ENCODE measurements around the gene HINFP.

Gene HINFP

DNA sequence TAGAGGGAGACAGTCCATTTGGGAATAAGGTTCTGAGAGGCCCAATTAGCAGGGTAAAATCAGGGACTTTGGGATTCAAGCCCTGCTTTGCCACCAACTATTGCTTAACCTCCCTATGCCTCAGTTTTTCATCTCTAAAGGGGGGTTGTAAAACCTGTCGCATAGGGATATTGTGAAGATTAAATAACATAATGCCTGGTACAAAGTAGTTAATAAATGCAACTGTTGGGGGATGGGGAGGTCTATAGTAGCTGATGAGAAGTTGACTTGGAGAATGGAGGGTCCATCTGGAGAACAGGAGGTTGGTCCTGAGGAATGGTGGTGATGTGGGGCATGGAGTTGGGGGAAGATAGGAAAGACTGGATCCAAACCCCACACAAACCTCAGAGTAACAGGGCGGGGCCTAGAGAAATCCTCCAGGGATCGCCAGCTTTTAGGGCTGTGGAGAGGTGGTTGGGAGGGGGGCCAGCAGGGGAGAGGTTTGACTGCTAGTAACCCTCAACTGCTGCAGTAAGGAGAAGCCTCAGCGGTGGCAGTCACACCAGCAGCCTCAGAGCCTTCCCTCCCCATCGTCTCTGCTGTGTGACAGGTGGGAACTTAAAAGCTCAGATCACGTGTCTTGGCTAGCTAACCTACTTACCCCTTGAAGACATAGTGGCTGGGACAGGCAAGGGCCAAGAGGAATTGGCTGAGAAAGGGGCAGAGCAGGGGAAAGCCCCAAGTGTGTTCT is 26.4 kb downstream of the HINFP start:
- Histone ChIP-seq H4K91ac (ENCODE audit: low read depth, low read length) (no peak overlapping the region), H2BK5ac (ENCODE audit: low read depth, low read length, poor library complexity) (no peak overlapping the region), H3K79me2 (ENCODE audit: control insufficient read depth, insufficient read depth, low read length, poor library complexity) (no peaks in the 10 kb centered on the region), H2AFZ (ENCODE audit: insufficient read depth, low read length, poor library complexity) (no peak overlapping the region), H4K8ac (ENCODE audit: low read depth, low read length) (no peak overlapping the region), H3K4me2 (ENCODE audit: low read length) (no peak overlapping the region), H3K9me3 (ENCODE audit: insufficient read depth, low read depth, low read length) (peaks cover 3% of the 10 kb centered on the region), H3K27ac (ENCODE audit: low read depth, low read length) (no peak overlapping the region), H3K27me3 (ENCODE audit: insufficient read depth, low read length) (peaks cover 36% of the 10 kb centered on the region), H3K4ac (ENCODE audit: low read depth, low read length) (no peak overlapping the region), H4K12ac (ENCODE audit: low read depth, low read length) (no peak overlapping the region), H3K4me3 (ENCODE audit: low read depth, low read length) (no peak overlapping the region), H2AK5ac (ENCODE audit: low read length) (no peak overlapping the region), H3K23ac (ENCODE audit: low read length) (no peak overlapping the region), H3K18ac (ENCODE audit: low read length) (no peak overlapping the region), H3K4me1 (ENCODE audit: control insufficient read depth in 1 of 2, insufficient read depth in 2 of 2, low read length in 2 of 2) (peaks cover 10 to 15% of the 10 kb centered on the region in 2 experiments), H2BK120ac (ENCODE audit: insufficient read depth, low read length, poor library complexity) (no peak overlapping the region), H3K79me1 (ENCODE audit: low read length) (no peaks in the 10 kb centered on the region), H3K14ac (ENCODE audit: low read length) (no peak overlapping the region), H3K9ac (ENCODE audit: low read length) (no peak overlapping the region), H2BK12ac (ENCODE audit: low read length) (no peak overlapping the region), H3K36me3 (ENCODE audit: control insufficient read depth in 1 of 2, insufficient read depth in 2 of 2, low read length in 2 of 2) (no peaks in the 10 kb centered on the region)
- WGBS (ENCODE audit: extremely low coverage, insufficient coverage, insufficient read length), result no CpG with 5 or more reads among the region's 6 CpGs
- no peak for DNase-seq

DNA sequence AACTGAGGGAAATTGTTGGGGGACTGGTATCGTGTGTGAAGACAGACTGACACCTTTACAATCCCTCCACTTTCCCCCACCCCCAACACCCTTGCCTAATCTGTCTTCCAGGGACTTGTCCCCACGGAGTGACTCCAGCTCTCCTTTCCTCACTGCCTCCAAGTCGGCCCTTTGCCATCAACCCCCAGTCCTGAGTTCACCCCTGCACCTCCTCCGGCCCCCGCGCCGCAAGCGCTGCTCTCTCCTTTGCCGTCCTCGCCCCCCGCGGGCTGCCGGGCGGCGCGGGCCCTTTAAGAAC is 27.3 kb downstream of the HINFP start:
- Histone ChIP-seq H4K8ac (ENCODE audit: low read depth, low read length) (no peak overlapping the region), H3K18ac (ENCODE audit: low read length) (no peak overlapping the region), H3K36me3 (ENCODE audit: control insufficient read depth in 1 of 2, insufficient read depth in 2 of 2, low read length in 2 of 2) (no peaks in the 10 kb centered on the region), H2BK120ac (ENCODE audit: insufficient read depth, low read length, poor library complexity) (no peak overlapping the region), H3K4me2 (ENCODE audit: low read length) (peak overlapping the region; percentile 77), H3K14ac (ENCODE audit: low read length) (no peak overlapping the region), H2AK5ac (ENCODE audit: low read length) (no peak overlapping the region), H4K12ac (ENCODE audit: low read depth, low read length) (no peak overlapping the region), H3K79me1 (ENCODE audit: low read length) (no peaks in the 10 kb centered on the region), H2BK12ac (ENCODE audit: low read length) (no peak overlapping the region), H3K27ac (ENCODE audit: low read depth, low read length) (no peak overlapping the region), H2AFZ (ENCODE audit: insufficient read depth, low read length, poor library complexity) (peak overlapping the region; percentile 56), H3K79me2 (ENCODE audit: control insufficient read depth, insufficient read depth, low read length, poor library complexity) (no peaks in the 10 kb centered on the region), H3K4ac (ENCODE audit: low read depth, low read length) (no peak overlapping the region), H3K9me3 (ENCODE audit: insufficient read depth, low read depth, low read length) (peaks cover 3% of the 10 kb centered on the region), H4K91ac (ENCODE audit: low read depth, low read length) (no peak overlapping the region), H3K23ac (ENCODE audit: low read length) (no peak overlapping the region), H3K4me1 (ENCODE audit: control insufficient read depth in 1 of 2, insufficient read depth in 2 of 2, low read length in 2 of 2) (peaks cover 10 to 15% of the 10 kb centered on the region in 2 experiments), H3K27me3 (ENCODE audit: insufficient read depth, low read length) (peaks cover 36% of the 10 kb centered on the region), H3K9ac (ENCODE audit: low read length) (no peak overlapping the region), H3K4me3 (ENCODE audit: low read depth, low read length) (peak overlapping the region; percentile 65), H2BK5ac (ENCODE audit: low read depth, low read length, poor library complexity) (no peak overlapping the region)
- DNase-seq, result no peak
- WGBS (ENCODE audit: extremely low coverage, insufficient coverage, insufficient read length), result no CpG with 5 or more reads among the region's 16 CpGs

DNA sequence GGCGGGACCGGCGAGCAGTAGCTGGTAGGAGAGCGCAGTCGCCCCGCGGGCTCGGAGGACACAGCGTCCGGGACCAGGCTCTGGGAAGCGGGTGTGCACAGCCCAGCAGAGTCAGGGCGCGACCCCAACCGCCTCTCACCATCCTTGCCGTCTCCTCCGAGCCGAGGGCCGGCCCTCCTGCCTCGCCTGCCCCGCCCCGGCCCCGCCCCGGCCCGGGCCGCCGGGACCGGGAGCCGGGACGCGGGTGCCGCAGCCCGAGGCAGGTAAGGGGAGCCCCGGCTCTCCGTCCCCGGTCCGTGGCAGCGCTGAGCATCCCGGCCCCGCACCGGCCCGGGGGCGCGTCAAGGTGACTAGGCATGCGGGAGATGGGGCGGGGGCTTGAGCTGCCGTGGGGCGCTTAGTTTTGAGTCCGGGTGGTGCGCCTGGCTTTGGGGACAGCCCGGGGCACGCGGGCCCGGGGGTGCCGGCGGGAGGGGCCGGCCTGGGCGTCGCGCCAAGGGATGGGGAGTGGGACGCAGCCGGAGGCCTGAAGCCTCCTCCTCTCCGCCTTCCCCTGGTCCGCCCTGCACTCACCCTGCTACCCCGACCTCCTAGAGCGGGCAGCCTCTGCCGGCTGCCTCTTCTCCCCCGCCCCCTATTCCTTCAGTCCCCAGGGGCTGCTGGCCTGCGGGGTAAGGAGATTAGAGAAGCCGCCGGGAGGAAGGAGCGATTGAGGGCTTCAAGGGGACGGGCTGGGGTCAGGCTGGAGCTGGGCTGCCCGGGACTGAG is 27.8 kb downstream of the HINFP start, which contains the start of gene ABCG4:
ABCG4 (plus strand) TSS at position 35 of the 768 bp plus-strand sequence. CDS start 914 bp downstream, outside the sequence.
- Histone ChIP-seq H3K9ac (ENCODE audit: low read length) (no peak within 1 kb of the TSS), H4K12ac (ENCODE audit: low read depth, low read length) (no peak within 1 kb of the TSS), H3K4me1 (ENCODE audit: control insufficient read depth in 1 of 2, insufficient read depth in 2 of 2, low read length in 2 of 2) (peaks cover 10 to 15% of the 10 kb centered on the region in 2 experiments), H3K9me3 (ENCODE audit: insufficient read depth, low read depth, low read length) (peaks cover 3% of the 10 kb centered on the region), H3K23ac (ENCODE audit: low read length) (no peak within 1 kb of the TSS), H2BK12ac (ENCODE audit: low read length) (no peak within 1 kb of the TSS), H4K8ac (ENCODE audit: low read depth, low read length) (no peak within 1 kb of the TSS), H3K4me3 (ENCODE audit: low read depth, low read length) (peak within 1 kb of the TSS; percentile 65), H3K36me3 (ENCODE audit: control insufficient read depth in 1 of 2, insufficient read depth in 2 of 2, low read length in 2 of 2) (no peaks in the 10 kb centered on the region), H3K27me3 (ENCODE audit: insufficient read depth, low read length) (peaks cover 36% of the 10 kb centered on the region), H3K14ac (ENCODE audit: low read length) (no peak within 1 kb of the TSS), H2AK5ac (ENCODE audit: low read length) (no peak within 1 kb of the TSS), H3K79me2 (ENCODE audit: control insufficient read depth, insufficient read depth, low read length, poor library complexity) (no peaks in the 10 kb centered on the region), H3K18ac (ENCODE audit: low read length) (no peak within 1 kb of the TSS), H2BK120ac (ENCODE audit: insufficient read depth, low read length, poor library complexity) (no peak within 1 kb of the TSS), H3K79me1 (ENCODE audit: low read length) (no peaks in the 10 kb centered on the region), H4K91ac (ENCODE audit: low read depth, low read length) (no peak within 1 kb of the TSS), H3K4ac (ENCODE audit: low read depth, low read length) (no peak within 1 kb of the TSS), H2BK5ac (ENCODE audit: low read depth, low read length, poor library complexity) (no peak within 1 kb of the TSS), H2AFZ (ENCODE audit: insufficient read depth, low read length, poor library complexity) (peak within 1 kb of the TSS; percentile 56), H3K27ac (ENCODE audit: low read depth, low read length) (no peak within 1 kb of the TSS), H3K4me2 (ENCODE audit: low read length) (peak within 1 kb of the TSS; percentile 77)
- DNase-seq, result peak in 1 of 2 donors; percentile 14
- WGBS (ENCODE audit: extremely low coverage, insufficient coverage, insufficient read length), result no CpG with 5 or more reads among the region's 73 CpGs

DNA sequence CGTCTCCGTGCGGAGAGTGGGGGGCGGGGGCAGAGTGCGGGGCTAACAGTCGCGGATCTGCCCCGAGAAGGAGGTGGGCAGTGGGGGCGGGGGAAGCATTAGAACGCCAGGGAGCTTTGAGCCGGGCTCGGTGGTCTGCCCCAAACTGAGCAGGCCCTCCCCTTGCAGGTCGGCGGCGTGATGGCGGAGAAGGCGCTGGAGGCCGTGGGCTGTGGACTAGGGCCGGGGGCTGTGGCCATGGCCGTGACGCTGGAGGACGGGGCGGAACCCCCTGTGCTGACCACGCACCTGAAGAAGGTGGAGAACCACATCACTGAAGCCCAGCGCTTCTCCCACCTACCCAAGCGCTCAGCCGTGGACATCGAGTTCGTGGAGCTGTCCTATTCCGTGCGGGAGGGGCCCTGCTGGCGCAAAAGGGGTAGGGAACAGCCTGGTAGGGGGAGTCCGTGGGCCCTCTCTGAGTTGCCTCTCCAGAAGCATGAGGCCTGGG is 28.5 kb downstream of the HINFP start:
- no peaks in the 10 kb centered on the region for H3K79me2 ChIP-seq (ENCODE audit: control insufficient read depth, insufficient read depth, low read length, poor library complexity)
- H2BK120ac ChIP-seq (ENCODE audit: insufficient read depth, low read length, poor library complexity), result no peak overlapping the region
- no peak overlapping the region for H3K23ac ChIP-seq (ENCODE audit: low read length)
- no CpG with 5 or more reads among the region's 33 CpGs for WGBS (ENCODE audit: extremely low coverage, insufficient coverage, insufficient read length)
- peaks cover 3% of the 10 kb centered on the region for H3K9me3 ChIP-seq (ENCODE audit: insufficient read depth, low read depth, low read length)
- H4K8ac ChIP-seq (ENCODE audit: low read depth, low read length), result no peak overlapping the region
- H2BK12ac ChIP-seq (ENCODE audit: low read length), result no peak overlapping the region
- no peak overlapping the region for H4K91ac ChIP-seq (ENCODE audit: low read depth, low read length)
- H3K4me2 ChIP-seq (ENCODE audit: low read length), result peak overlapping the region; percentile 77
- peaks cover 36% of the 10 kb centered on the region for H3K27me3 ChIP-seq (ENCODE audit: insufficient read depth, low read length)
- no peak for DNase-seq
- H3K79me1 ChIP-seq (ENCODE audit: low read length), result no peaks in the 10 kb centered on the region
- no peak overlapping the region for H3K14ac ChIP-seq (ENCODE audit: low read length)
- no peak overlapping the region for H3K9ac ChIP-seq (ENCODE audit: low read length)
- no peak overlapping the region for H3K18ac ChIP-seq (ENCODE audit: low read length)
- peaks cover 10 to 15% of the 10 kb centered on the region in 2 experiments for H3K4me1 ChIP-seq (ENCODE audit: control insufficient read depth in 1 of 2, insufficient read depth in 2 of 2, low read length in 2 of 2)
- H2AFZ ChIP-seq (ENCODE audit: insufficient read depth, low read length, poor library complexity), result no peak overlapping the region
- H3K27ac ChIP-seq (ENCODE audit: low read depth, low read length), result no peak overlapping the region
- no peak overlapping the region for H2AK5ac ChIP-seq (ENCODE audit: low read length)
- H2BK5ac ChIP-seq (ENCODE audit: low read depth, low read length, poor library complexity), result no peak overlapping the region
- H3K4me3 ChIP-seq (ENCODE audit: low read depth, low read length), result no peak overlapping the region
- no peak overlapping the region for H3K4ac ChIP-seq (ENCODE audit: low read depth, low read length)
- no peak overlapping the region for H4K12ac ChIP-seq (ENCODE audit: low read depth, low read length)
- H3K36me3 ChIP-seq (ENCODE audit: control insufficient read depth in 1 of 2, insufficient read depth in 2 of 2, low read length in 2 of 2), result no peaks in the 10 kb centered on the region

All from trophoblast cell (in vitro differentiated cells and primary cell).